HCEC 1CT (cell line): ENCODE results near the gene FBXO38.
"Not testable (repeated sequence)": the region's sequence is repeated elsewhere in the genome, so short reads cannot be mapped to it uniquely, and the experiment has no call there.

Experiments
- DNase-seq: peaks from one replicate; pipeline ENCODE4 v3.0.0-alpha.2; 2017

Gene FBXO38

GRCh38 chr5:148428848-148429247 lies 45.1 kb downstream of the FBXO38 start:
- no peak for DNase-seq

DNA sequence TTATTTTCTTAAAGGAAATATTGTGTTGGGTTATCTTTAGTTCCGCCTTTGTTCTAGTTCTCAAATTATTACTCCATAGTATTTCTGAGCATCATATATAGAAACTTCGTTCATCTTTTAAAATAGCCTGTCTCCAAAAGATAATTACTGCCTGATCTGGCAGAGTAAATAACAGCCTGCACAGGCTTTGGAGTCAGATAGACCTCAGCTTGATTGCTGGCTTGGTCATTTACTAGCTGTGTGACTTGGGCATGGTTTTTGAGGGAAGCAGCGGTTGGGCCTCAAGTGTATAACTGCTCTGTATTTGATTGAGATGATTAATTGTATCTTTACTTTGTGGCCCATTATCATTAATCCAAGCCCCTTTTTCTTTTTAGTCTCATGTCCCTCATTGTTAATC lies 50.1 kb downstream of the FBXO38 start:
- no peak for DNase-seq

GRCh38 chr5:148436029-148436428 lies 52.3 kb downstream of the FBXO38 start:
- no peak for DNase-seq

DNA sequence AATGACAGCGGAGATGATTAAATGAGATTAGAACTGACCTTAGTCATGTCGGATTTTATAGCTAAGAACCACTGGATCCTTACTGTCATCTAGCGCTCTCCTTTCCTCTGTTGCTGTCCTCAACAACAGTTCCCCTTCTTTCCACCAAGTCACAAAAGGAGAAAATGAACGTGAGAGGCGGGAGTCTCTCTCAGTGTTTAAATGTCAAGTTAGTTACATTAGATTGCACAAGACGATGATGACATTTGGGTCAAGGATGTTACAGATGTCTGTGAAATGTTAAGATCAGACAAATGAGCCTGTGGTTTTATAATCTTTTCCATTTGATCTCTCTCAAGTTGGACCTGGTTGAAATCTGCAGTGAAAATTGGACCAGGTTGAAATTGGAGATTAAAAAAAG lies 53.5 kb downstream of the FBXO38 start:
- no peak for DNase-seq

DNA sequence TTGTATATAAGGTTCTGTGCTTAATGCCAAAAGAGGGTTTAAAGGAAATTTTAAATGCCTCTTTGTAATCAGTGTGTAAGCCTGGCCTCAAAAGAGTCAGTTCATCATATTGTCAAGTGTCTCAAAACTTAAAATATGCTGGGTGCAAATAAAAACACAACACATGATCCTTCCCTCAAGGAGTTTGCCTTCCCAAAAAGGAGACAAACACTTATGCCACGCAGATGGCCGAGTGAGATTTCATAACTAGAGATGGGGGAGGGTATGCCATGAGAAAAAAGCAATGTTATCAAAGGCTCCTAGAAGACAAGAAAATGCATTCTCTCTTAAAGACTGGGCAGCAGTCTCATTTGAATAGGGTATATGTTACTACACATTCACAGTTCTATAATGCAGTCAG lies 55.2 kb downstream of the FBXO38 start:
- no peak for DNase-seq

DNA sequence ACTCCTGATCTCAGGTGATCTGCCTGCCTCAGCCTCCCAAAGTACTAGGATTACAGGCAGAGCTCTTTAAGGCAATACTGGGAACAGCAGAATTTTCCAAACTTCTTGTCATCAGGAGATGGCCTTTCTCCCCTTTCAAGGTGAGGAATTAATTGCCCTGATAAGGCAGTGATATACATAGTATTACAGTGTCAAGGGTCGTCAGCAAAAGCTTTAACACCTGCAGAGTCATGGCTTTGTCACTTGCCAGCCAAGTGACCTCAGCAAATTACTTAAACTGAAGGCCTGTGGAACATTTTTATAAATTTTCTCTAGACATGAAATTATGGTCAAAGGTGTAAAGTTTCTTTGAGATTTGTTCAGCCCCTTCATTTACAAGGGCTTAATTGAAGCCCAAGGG lies 59.5 kb downstream of the FBXO38 start:
- no peak for DNase-seq

DNA sequence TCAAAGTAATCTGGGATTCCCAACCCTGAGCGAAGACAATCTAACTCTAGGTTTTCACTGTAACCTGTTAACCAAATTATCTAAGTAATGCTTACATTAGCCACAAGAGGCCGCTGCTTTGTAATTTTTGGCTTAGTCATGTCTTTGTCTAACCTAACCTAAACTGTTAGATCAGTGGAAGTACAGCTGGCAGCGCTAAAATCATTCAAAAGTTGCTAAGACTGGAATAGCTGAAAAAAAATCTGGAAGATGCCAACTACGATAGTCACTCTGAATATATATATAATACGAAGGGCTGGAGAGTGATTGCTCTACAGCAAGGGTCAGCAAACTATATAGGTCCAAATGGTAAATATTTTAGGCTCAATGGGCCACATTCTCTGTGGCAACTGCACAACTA lies 60.2 kb downstream of the FBXO38 start:
- DNase-seq = peak; percentile 49

- DNase-seq = no peak
Observed at GRCh38 chr5:148445578-148445977, 61.8 kb downstream of the FBXO38 start.

DNA sequence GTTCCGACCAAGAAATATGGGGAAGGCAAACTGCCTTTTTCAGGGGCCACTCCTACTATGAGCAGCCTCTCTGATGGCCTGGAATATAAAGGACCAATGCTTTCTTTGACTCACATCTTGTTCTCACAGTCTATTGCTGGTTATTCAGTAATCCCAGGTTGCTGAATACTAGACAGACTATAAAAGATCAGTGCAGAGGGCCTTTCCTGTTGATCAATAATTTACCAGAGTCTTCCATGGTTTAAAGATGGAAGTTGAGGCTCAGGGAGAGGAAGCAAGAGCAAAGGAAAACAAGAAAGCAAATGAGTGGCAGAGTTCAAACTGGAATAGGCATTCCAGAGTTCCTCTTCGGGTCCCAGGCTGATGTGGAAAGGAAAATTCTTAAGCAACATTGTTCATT lies 62.9 kb downstream of the FBXO38 start:
- no peak for DNase-seq

DNA sequence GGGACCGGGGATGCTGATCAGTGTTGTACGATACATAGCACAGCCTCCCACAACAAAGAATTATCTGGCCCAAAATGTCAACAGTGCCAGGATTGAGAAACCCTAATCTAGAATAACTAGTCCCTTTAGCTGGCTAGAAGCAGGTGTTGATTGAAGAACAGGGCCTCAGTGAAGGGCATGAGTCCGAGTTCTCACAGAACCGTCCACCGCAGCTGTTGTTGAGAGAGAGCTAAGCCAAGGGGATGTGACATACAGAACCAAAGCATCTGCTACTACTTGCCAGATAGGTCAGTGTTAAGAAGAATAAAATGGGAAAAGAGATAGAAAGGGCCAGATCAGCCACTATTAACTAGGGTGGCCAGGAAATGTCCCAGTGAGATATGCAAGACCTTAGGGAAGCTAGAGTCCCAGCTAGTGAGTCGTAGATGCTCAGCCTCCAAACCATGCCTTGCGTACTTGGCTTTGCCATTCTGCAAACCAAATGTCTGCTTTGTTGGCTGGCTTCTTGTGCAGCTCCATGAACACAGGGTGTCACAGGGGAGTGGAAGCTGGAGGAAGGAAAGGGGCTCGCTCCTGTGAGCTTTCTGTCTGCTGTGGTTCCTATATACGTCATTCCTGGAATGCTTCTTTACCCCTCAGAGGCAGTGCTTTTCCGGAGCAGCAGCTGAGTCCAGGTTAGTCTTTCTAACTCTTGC lies 68.9 kb downstream of the FBXO38 start:
- DNase-seq = no peak

- DNase-seq = no peak
Observed at GRCh38 chr5:148454576-148454975, 70.8 kb downstream of the FBXO38 start.

GRCh38 chr5:148455185-148455584 lies 71.4 kb downstream of the FBXO38 start:
- peak; percentile 36 for DNase-seq

DNA sequence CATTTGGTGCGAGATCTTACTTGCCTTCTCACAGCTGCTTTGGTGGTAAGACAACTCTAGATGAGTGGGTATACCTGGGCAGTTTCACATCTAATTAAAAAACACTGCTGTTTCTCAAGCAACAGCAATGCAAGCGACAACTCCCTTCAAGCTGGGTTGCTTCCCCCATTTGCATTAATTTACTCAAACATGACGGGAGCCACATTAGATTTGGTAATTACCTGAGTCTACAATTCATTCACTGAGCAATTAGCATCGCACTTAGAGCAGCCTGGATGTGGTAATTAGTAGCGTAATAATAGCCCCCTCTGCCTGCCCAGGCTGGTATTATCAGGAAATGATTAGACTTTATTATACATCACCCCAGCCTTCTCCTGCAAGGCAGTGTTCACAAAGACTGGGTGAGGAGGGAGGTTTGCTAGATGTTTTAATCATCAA lies 73.4 kb downstream of the FBXO38 start:
- DNase-seq = peak; percentile 20

DNA sequence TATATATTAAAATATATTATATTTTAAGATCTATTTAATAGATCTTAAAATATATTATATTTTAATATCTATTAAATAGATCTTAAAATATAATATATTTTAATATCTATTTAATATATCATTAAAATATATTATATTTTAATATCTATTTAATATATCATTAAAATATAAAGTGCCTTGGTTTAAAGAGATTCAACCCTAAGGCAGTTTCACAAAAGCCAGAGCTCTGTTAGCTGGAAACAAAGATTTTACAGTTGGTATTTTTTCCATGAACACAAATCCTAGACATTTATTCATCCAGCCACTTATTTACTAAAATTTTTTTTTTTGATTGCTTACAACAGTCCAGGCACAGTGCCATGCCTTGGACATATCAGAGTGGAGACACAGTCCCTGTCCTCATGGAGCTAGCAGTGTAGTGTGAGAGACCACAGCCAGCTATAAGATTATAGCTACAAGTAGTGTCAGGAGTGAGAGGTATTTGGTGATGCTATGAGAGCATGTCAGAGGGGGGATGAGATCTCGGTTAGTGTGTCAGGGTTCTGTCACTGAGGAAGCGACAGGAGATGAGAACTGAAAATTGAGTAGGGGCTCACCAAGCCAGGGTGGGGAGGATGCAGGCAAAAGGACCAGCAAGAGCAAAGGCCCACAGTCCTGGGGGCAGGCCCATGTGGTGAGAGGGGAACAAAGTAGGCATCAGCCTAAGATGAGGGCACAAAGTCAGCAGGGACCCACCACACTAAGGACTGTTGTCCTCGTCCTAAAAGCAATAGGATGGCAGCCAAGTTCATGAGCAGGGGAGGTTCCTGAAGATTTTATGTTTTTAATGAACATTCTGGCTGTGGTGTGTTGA lies 74.5 kb downstream of the FBXO38 start:
- no peak for DNase-seq

GRCh38 chr5:148459669-148460068 lies 75.9 kb downstream of the FBXO38 start:
- no peak for DNase-seq

DNA sequence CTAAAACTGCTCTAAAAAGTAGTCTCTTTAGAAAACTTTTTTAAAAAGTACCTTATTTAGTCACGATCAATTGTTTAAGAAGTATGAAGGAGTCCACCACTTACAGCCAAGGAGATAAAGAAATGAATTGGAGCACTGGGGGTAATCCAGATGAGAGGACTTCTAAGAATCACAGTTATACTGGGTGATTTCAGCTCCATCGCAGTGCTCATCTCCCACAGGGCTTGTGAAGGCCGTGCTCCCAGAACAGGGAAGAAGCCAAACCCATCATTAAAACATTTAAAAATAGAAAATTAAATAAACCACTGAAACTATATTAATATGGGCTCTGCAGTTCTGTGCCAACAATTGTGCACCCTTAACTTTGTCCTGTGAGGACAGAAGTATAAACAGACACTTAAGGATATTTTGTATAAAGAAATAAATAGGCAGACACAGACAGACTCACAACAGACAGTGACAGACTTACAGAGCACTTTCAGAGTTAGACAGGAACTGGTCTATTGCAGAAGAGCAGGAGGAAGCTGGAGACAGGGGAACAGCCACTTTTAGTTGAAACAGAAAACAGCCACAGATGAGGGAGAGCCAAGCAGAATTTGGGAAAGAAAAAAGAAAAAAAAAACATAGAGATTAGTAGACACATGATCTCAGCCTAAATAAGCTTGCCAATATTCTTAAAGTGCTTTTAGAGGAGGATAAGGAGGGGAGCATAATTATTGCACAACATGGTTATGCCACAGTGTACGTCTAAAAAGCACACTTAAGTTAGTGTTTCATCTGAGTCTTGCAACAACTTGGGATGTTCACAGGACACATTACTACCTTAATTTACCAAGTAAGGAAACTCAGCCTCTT lies 81.8 kb downstream of the FBXO38 start:
- no peak for DNase-seq

DNA sequence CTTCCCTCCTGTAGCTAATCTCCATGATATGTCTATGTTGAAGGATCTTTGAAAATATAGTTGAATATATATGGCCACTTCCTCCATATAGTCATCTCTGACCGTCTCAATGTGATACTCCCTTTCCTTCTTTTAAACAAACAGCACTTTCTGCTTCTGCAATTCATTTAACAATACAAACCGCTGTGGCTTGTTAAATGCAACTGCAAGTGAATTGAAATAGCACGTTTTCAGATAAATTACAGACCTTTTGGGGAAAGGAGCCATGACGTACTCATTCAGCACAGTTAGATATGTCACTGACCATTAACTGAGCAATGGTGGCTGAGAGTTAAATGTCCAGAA lies 82.5 kb downstream of the FBXO38 start:
- DNase-seq = no peak

- no peak for DNase-seq
Observed at GRCh38 chr5:148467958-148468357, 84.2 kb downstream of the FBXO38 start.

DNA sequence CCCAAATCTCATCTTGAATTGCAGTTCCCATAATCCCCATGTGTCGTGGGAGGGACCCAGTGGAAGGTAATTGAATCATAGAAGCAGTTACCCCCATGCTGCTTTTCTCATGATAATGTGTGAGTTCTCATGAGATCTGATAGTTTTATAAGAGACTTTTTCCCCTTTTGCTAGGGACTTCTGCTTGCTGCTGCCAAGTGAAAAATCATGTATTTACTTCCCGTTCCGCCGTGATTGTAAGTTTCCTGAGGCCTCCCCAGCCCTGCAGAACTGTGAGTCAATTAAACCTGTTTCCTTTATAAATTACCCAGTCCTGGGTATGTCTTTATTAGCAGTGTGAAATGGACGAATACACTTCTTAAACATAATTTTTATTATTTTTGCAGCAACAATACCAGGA lies 85.0 kb downstream of the FBXO38 start:
- DNase-seq = not testable (repeated sequence)

GRCh38 chr5:148469501-148469935 lies 85.8 kb downstream of the FBXO38 start:
- peak; percentile 52 for DNase-seq

DNA sequence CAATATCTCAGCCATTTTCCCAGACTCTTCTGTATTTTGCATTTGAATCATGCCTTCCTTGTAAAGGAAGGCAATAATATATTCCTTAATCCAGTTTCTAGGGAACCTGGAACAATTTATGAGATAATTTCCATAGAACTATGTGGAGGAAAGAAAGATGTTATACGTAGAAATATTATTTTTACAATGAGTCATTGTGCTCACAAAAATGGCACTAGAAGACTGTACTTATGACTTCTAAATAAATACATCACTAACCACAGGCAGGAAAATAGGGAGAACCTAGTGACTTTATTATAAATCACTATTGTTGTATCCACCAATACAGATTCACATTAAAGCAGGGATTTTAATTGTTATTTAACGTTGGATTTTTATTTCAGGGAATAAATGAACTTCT lies 87.6 kb downstream of the FBXO38 start:
- no peak for DNase-seq

DNA sequence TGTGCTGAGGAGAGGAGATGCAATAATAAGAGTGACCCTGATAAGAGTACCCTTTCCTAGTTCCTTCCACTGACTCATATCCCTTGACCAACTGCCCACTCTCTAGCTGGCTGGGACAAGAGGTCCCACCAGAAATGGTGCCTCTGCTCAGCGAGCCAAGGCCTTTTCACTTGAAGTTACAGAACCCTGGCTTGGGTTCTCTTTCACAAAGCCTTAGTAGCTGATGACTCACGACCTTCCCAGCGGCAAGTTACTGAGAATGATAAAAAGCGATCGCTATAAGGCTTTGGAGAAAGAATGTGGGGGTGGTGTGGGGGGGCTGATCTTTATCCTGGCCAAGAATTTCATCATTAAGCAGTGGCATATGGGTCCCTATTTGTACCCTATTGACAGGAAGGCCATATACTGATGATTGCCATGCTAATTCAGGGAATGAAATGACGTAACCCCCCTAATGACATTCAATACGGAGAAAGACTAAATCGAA lies 90.3 kb downstream of the FBXO38 start:
- DNase-seq = no peak

DNA sequence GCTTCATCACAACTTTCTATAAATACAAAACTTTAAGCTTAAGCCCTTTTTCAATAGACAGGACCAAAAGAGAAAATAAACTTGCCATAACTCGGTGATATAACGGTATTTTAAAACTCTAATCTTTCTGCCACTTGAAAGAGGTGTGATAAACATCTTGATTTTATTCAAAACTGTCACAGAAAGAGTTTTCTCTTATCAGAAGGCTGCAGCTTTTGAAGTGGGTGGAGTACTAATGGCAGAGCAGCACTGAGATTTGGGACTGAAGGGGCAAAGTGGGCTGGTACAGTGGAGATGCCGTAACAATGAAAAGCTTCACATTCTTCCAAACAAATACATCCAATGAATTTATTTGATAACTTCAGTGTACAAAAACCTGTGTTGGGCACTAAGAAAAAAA lies 92.5 kb downstream of the FBXO38 start:
- DNase-seq = no peak
